Panc1 (cell line): ENCODE results near the gene C14orf132. TPM values are rescaled to one million over a fixed set of nuclear protein-coding genes. Genes with fewer than 3 reads are reported as not detected.

Source experiments
- ATAC-seq: fragments of 200-7000 bp; cut with Tn5 transposase; 2 replicates; pipeline ENCODE4 v1.9.1; 2020; ENCODE audit warnings: mild to moderate bottlenecking, moderate library complexity
- Bru-seq: library from RNA; stranded (reverse); fragments of 400-500 nt; gene quantifications from one replicate; lab custom pipeline; 2021; lab: Mats Ljungman, UMichigan
- BruChase-seq, 2 experiments: library from RNA; stranded (reverse); fragments of 400-500 nt; gene quantifications; one replicate each; lab custom pipeline; 2021; lab: Mats Ljungman, UMichigan
- BruUV-seq: library from RNA; stranded (reverse); fragments of 400-500 nt; replicated peaks from 2 replicates; lab custom pipeline; 2021; lab: Mats Ljungman, UMichigan
- CTCF ChIA-PET: fragments of 300-600 bp; sonication (Branson Sonifier 250); formaldehyde crosslinking; loops from one replicate; lab custom pipeline; 2022; ENCODE audit warnings: antibody characterized with exemption; lab: Charles Lee
- POLR2A ChIA-PET: fragments of 300-600 bp; sonication (Branson Sonifier 250); formaldehyde crosslinking; loops from one replicate; lab custom pipeline; 2022; ENCODE audit warnings: antibody characterized with exemption; lab: Charles Lee
- DNase-seq: peaks from one replicate; pipeline ENCODE4 v3.0.0-alpha.2; 2010; ENCODE audit warnings: low read depth, low spot score
- H3K27ac ChIP-seq: 2 replicates; pipeline ENCODE4 v1.5.1; 2011; ENCODE audit warnings: mild to moderate bottlenecking, low read length, inconsistent platforms
- H3K27me3 ChIP-seq: fragments of 200-500 bp; sonication (Bioruptor generic); 2 replicates; pipeline ENCODE4 v1.6.0; 2014; ENCODE audit warnings: low read length, inconsistent platforms; ENCODE audit not compliant: control insufficient read depth, insufficient read depth
- H3K36me3 ChIP-seq: fragments of 200-500 bp; sonication (Bioruptor generic); 2 replicates; pipeline ENCODE4 v1.5.1; 2014; ENCODE audit warnings: inconsistent platforms, mild to moderate bottlenecking, low read length, moderate library complexity; ENCODE audit not compliant: control insufficient read depth, insufficient read depth
- H3K4me1 ChIP-seq: 2 replicates; pipeline ENCODE4 v1.5.1; 2011; ENCODE audit warnings: inconsistent platforms, mild to moderate bottlenecking, low read length, moderate library complexity; ENCODE audit not compliant: control insufficient read depth, insufficient read depth
- H3K4me3 ChIP-seq, 2 experiments: 2 replicates each; pipeline ENCODE4 v1.5.1; 2011 to 2012; ENCODE audit warnings: low read depth in 2 of 2, low read length in 2 of 2, mild to moderate bottlenecking in 2 of 2, inconsistent platforms in 1 of 2, moderate library complexity in 1 of 2
- H3K9me3 ChIP-seq: fragments of 200-500 bp; sonication (Bioruptor generic); 2 replicates; pipeline ENCODE4 v1.5.1; 2014; ENCODE audit warnings: low read depth, mild to moderate bottlenecking, inconsistent platforms, low read length, moderate library complexity; ENCODE audit not compliant: control insufficient read depth, insufficient read depth
- CTCF ChIP-seq: fragments of 450-650 bp; IDR thresholded peaks from 2 replicates; pipeline ENCODE4 v1.5.1; 2017; ENCODE audit warnings: mild to moderate bottlenecking
- POLR2AphosphoS5 ChIP-seq: IDR thresholded peaks from 2 replicates; pipeline ENCODE4 v1.6.1; 2012; ENCODE audit warnings: mild to moderate bottlenecking, low read depth, low read length, moderate library complexity
- REST ChIP-seq, 2 experiments: IDR thresholded peaks; 2 replicates each; pipeline ENCODE4 v1.6.1; 2011 to 2012; ENCODE audit warnings: low read depth in 2 of 2, control low read depth in 1 of 2, low read length in 1 of 2, mild to moderate bottlenecking in 1 of 2, moderate library complexity in 1 of 2; ENCODE audit not compliant: insufficient read depth in 1 of 2
- SIN3A ChIP-seq: IDR thresholded peaks from 2 replicates; pipeline ENCODE4 v1.6.1; 2012; ENCODE audit warnings: low read depth, mild to moderate bottlenecking, low read length, moderate library complexity, borderline replicate concordance; ENCODE audit not compliant: insufficient read depth
- TCF7L2 ChIP-seq: IDR thresholded peaks from 2 replicates; pipeline ENCODE4 v1.6.1; 2011; ENCODE audit warnings: mild to moderate bottlenecking, low read depth, low read length, inconsistent platforms
- in situ Hi-C: cut with HindIII; loops from 2 replicates; pipeline ENCODE4 v1.10.0; 2016; ENCODE audit warnings: low sequenced_read_pairs, low pct_unique_long_range_greater_than_20kb
- intact Hi-C: fragments of 100-400 bp; cut with micrococcal nuclease; formaldehyde crosslinking; loops from one replicate; pipeline ENCODE4 v1.10.0; 2022; ENCODE audit not compliant: unreplicated experiment
- long read RNA-seq: library from polyadenylated mRNA; unstranded; transcript quantifications from one replicate; pipeline ENCODE4 v2.0.0, GENCODE V29; 2021; ENCODE audit not compliant: unreplicated experiment
- polyA plus RNA-seq: library from polyadenylated mRNA; unstranded; fragments of >200 nt; gene quantifications from one replicate; pipeline ENCODE4 v1.2.1, GENCODE V29; 2012; ENCODE audit warnings: missing spikeins; ENCODE audit not compliant: insufficient read length
- total RNA-seq: library from RNA; stranded (reverse); gene quantifications from one replicate; pipeline ENCODE4 v1.2.1, GENCODE V29; 2021; ENCODE audit not compliant: unreplicated experiment

The C14orf132 gene
- total RNA-seq, result 23.0 TPM
- polyA plus RNA-seq, result 10.8 TPM
- Bru-seq, nascent RNA, result percentile 62 among the genes with signal in this experiment
- percentile 55 among the genes with signal in this experiment for BruChase-seq, experiment 1, labeled RNA remaining after a 2-hour chase
- BruChase-seq, experiment 2, labeled RNA remaining after a 6-hour chase, result percentile 66 among the genes with signal in this experiment
- long read RNA-seq, full-length matches to known transcripts, result 17 of 62 reads
- long read RNA-seq, partial matches to known transcripts, result 0 of 62 reads
- long read RNA-seq, other reads (novel, unspliced or antisense), result 45 of 62 reads

GRCh38 chr14:96038920-96039632 is at the start of gene C14orf132:
Gene C14orf132, plus strand, starts transcription at chr14:96039362. Its CDS starts 139 bp downstream, at chr14:96039501.
- peaks cover 9% of the 10 kb centered on the region for H3K27me3 ChIP-seq
- DNase-seq (no peak), ATAC-seq (peak; percentile 90)
- no peaks in the 10 kb centered on the region for H3K9me3 ChIP-seq
- no peaks in the 10 kb centered on the region; the same call in 1 of the 2 replicates for H3K36me3 ChIP-seq
- peak within 1 kb of the TSS; percentile 17; the same call in 1 of the 2 replicates for H3K27ac ChIP-seq
- CTCF ChIA-PET, result no interaction called here
- no peaks in the 10 kb centered on the region; the same call in 1 of the 2 replicates for H3K4me1 ChIP-seq
- intact Hi-C loops (no loop called here), in situ Hi-C loops (no loop called here)
- POLR2A ChIA-PET, result interaction anchor here (0.7 kb wide), 1 partner anchor 69 kb away, joined by 10 read pairs; no protein-coding TSS in a partner anchor
- TF ChIP-seq REST (IDR thresholded peaks at IDR 0.05; ENCODE audit: insufficient read depth in 1 of 2, low read depth in 2 of 2, low read length in 1 of 2), result no peak
- no peak for TF ChIP-seq CTCF
- TF ChIP-seq TCF7L2, result no peak
- TF ChIP-seq POLR2AphosphoS5, result no peak
- no peak for TF ChIP-seq SIN3A
- H3K4me3 ChIP-seq, result peak within 1 kb of the TSS; percentile 58 to 60
- no TSS peak for BruUV-seq

- in situ Hi-C loops, result no loop called here
- no TSS peak for BruUV-seq
- Histone ChIP-seq H3K27ac (no peak overlapping the region), H3K36me3 (no peaks in the 10 kb centered on the region), H3K27me3 (no peaks in the 10 kb centered on the region), H3K9me3 (no peaks in the 10 kb centered on the region), H3K4me3 (no peak overlapping the region), H3K4me1 (no peaks in the 10 kb centered on the region)
- intact Hi-C loops, result loop anchor here (1.0 to 10.0 kb wide), 3 partner anchors 99 to 433 kb away; no protein-coding TSS in a partner anchor
- ATAC-seq (peak; percentile 60; the same call in 1 of the 2 replicates), DNase-seq (peak; percentile 12)
- ChIA-PET CTCF (interaction anchor here (0.6 to 1.0 kb wide), 2 partner anchors 314 to 432 kb away, joined by 6 read pairs; no protein-coding TSS in a partner anchor), POLR2A (no interaction called here)
- TF ChIP-seq CTCF (peak; percentile 78), REST (IDR thresholded peaks at IDR 0.05; ENCODE audit: insufficient read depth in 1 of 2, low read depth in 2 of 2, low read length in 1 of 2) (no peak)
Observed at GRCh38 chr14:95993768-95994592, 45.2 kb upstream of the C14orf132 start.
